Esophagus muscularis mucosa (tissue), 4 donors: ENCODE measurements around the gene AATK. TPM values are rescaled to one million over a fixed set of nuclear protein-coding genes. Genes with fewer than 3 reads are reported as not detected.

Source experiments
- DNase-seq: peaks from one replicate; pipeline ENCODE4 v3.0.0-alpha.2; 2017; ENCODE audit errors: extremely low spot score
- H3K27ac ChIP-seq, 4 donors: fragments of 200-600 bp; sonication (generic); replicated peaks in 1 of 4; 1 replicate in 3 of 4; 2 replicates in 1 of 4; pipeline ENCODE4 v1.5.1; 2016 to 2019; ENCODE audit warnings: mild to moderate bottlenecking in 1 of 4
- H3K27me3 ChIP-seq, 4 donors: fragments of 200-600 bp; sonication (generic); one replicate each; pipeline versions ENCODE4 v1.5.1 to v1.6.0; 2016 to 2019
- H3K36me3 ChIP-seq, 4 donors: fragments of 200-600 bp; sonication (generic); one replicate each; pipeline ENCODE4 v1.5.1; 2016 to 2019
- H3K4me1 ChIP-seq, 4 donors: fragments of 200-600 bp; sonication (generic); one replicate each; pipeline ENCODE4 v1.5.1; 2016 to 2019
- H3K4me3 ChIP-seq, 4 donors: fragments of 200-600 bp; sonication (generic); 1 replicate in 2 of 4; 2 replicates in 2 of 4; pipeline ENCODE4 v1.5.1; 2016 to 2019; ENCODE audit warnings: mild to moderate bottlenecking in 4 of 4, moderate library complexity in 1 of 4
- H3K9me3 ChIP-seq, 4 donors: fragments of 200-600 bp; sonication (generic); 1 replicate in 3 of 4; 2 replicates in 1 of 4; pipeline ENCODE4 v1.5.1; 2016 to 2019
- EP300 ChIP-seq: sonication (generic); formaldehyde crosslinking; IDR thresholded peaks from one replicate; pipeline ENCODE4 v1.6.1; 2017; ENCODE audit warnings: antibody characterized with exemption
- POLR2A ChIP-seq: fragments of 450-650 bp; IDR thresholded peaks from one replicate; pipeline ENCODE4 v1.6.1; 2017; ENCODE audit warnings: antibody characterized with exemption, moderate library complexity, mild to moderate bottlenecking, low read depth
- POLR2AphosphoS5 ChIP-seq, 2 donors: sonication (generic); formaldehyde crosslinking; IDR thresholded peaks; one replicate each; pipeline ENCODE4 v1.6.1; 2017; ENCODE audit warnings: antibody characterized with exemption in 2 of 2
- WGBS: methylation state at CpG from one replicate; pipeline ENCODE4 v1.1.5; 2018; 5-methylcytosine and 5-hydroxymethylcytosine counted together
- intact Hi-C: fragments of 100-400 bp; cut with DNase I; formaldehyde crosslinking; loops from one replicate; pipeline ENCODE4 v1.15.1; 2023
- total RNA-seq, 4 donors: library from RNA; depleted of rRNA; stranded (reverse); fragments of >200 nt; gene quantifications; one replicate each; pipeline versions ENCODE4 v1.1.0 to v1.2.1, GENCODE V29; 2016
- TF ChIP-seq, protein P1 (sequence below), 3 experiments: fragments of 200-600 bp in 2 of 3; fragments of 450-650 bp in 1 of 3; sonication (generic) in 2 of 3; IDR thresholded peaks; one replicate each; pipeline ENCODE4 v1.5.1; 2017 to 2019; ENCODE audit warnings: antibody characterized with exemption in 3 of 3, mild to moderate bottlenecking in 2 of 3, moderate library complexity in 1 of 3

The AATK gene
- total RNA-seq, 4 donors from 2014 or later: 13.7 to 24.6 (median 16.0) TPM

GRCh38 chr17:81163703-81164370, 2.2 kb downstream of the AATK start:
- Histone ChIP-seq H3K27ac (peak overlapping the region in 2 of 4 donors; percentile 63 to 70), H3K27me3 (peaks cover 0 to 18% (median 2%) of the 10 kb centered on the region in 4 donors), H3K4me3 (no peak overlapping the region), H3K4me1 (peaks cover 10 to 36% (median 31%) of the 10 kb centered on the region in 4 donors), H3K36me3 (no peaks in the 10 kb centered on the region), H3K9me3 (no peaks in the 10 kb centered on the region)
- no peak for DNase-seq
- 80% methylated on average over 10 of the region's 15 CpGs for WGBS
- TF ChIP-seq POLR2AphosphoS5 (IDR thresholded peaks at IDR 0.05): no peak
- intact Hi-C loops: no loop called here

DNA sequence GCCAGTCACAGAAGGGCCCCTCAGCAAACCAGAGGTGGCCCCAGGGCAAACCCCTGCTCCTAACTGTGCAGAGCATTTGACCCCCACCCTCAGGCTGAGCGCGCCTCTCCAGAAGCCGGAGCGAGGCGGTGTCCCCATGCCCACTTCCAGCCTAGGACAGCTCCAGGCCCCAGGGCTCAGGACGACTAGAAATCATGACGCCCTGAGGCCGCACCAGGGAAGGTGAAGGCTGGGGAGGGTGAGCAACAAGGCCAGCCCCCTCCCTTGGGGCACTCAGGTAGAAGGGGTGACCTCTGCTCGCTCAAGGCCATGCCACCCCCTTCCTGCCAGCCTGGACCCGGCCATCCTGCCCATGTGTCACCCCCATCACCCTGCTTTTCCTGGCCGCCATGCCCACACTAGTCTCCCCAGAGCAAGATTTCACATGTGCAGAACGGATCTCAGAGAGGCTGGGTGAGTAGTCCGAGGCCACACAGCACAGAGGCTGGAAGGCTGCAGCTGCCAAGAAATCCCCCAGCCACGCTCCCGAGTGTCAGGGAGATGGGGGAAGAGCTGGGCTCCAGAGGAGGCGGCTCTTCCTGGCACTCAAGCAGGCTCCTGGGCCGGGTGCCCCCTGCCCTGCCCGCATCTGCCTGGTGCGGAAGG, 2.8 kb downstream of the AATK start:
- peaks cover 10 to 36% (median 31%) of the 10 kb centered on the region in 4 donors for H3K4me1 ChIP-seq
- H3K9me3 ChIP-seq: no peaks in the 10 kb centered on the region
- H3K4me3 ChIP-seq: no peak overlapping the region
- 89% methylated on average over 8 of the region's 19 CpGs for WGBS
- intact Hi-C loops: no loop called here
- no peaks in the 10 kb centered on the region for H3K36me3 ChIP-seq
- peaks cover 0 to 18% (median 2%) of the 10 kb centered on the region in 4 donors for H3K27me3 ChIP-seq
- no peak overlapping the region for H3K27ac ChIP-seq
- DNase-seq: no peak
- TF ChIP-seq POLR2A (no peak), POLR2AphosphoS5 (IDR thresholded peaks at IDR 0.05) (no peak), EP300 (no peak)
- TF ChIP-seq, protein P1, sequence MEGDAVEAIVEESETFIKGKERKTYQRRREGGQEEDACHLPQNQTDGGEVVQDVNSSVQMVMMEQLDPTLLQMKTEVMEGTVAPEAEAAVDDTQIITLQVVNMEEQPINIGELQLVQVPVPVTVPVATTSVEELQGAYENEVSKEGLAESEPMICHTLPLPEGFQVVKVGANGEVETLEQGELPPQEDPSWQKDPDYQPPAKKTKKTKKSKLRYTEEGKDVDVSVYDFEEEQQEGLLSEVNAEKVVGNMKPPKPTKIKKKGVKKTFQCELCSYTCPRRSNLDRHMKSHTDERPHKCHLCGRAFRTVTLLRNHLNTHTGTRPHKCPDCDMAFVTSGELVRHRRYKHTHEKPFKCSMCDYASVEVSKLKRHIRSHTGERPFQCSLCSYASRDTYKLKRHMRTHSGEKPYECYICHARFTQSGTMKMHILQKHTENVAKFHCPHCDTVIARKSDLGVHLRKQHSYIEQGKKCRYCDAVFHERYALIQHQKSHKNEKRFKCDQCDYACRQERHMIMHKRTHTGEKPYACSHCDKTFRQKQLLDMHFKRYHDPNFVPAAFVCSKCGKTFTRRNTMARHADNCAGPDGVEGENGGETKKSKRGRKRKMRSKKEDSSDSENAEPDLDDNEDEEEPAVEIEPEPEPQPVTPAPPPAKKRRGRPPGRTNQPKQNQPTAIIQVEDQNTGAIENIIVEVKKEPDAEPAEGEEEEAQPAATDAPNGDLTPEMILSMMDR (IDR thresholded peaks at IDR 0.05): no peak

GRCh38 chr17:81162491-81162890, 3.5 kb downstream of the AATK start:
- DNase-seq: no peak
- Histone ChIP-seq H3K9me3 (no peaks in the 10 kb centered on the region), H3K36me3 (no peaks in the 10 kb centered on the region), H3K27ac (no peak overlapping the region), H3K27me3 (peaks cover 0 to 15% (median 2%) of the 10 kb centered on the region in 4 donors), H3K4me1 (peaks cover 10 to 36% (median 31%) of the 10 kb centered on the region in 4 donors), H3K4me3 (no peak overlapping the region)
- intact Hi-C loops: no loop called here
- TF ChIP-seq, protein P1 (IDR thresholded peaks at IDR 0.05): no peak
- no peak for TF ChIP-seq POLR2AphosphoS5 (IDR thresholded peaks at IDR 0.05)
- TF ChIP-seq POLR2A: no peak
- TF ChIP-seq EP300: no peak
- WGBS: 100% methylated on average over 1 of the region's 11 CpGs

DNA sequence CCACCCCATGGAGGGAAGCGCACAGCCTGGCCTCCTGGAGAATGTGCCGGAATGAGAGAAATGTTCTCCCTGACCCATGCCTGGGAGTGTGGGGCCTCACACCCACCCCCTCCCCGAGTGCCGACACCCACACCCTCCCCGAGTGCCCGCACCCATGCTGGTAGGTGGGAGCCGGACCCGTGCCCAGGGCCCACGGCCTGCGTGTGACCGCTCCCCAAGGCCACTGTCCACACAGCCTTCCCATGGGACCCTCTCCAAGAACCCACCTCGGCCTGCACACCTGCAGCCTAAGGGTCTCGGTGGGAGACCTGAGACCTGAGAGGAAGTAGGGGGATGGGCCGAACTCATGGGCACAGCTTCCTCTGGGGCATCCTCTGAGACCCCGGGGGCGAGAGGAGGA, 4.0 kb downstream of the AATK start:
- intact Hi-C loops: no loop called here
- Histone ChIP-seq H3K27ac (no peak overlapping the region), H3K27me3 (peaks cover 0 to 14% (median 2%) of the 10 kb centered on the region in 4 donors), H3K9me3 (no peaks in the 10 kb centered on the region), H3K4me3 (no peak overlapping the region), H3K36me3 (no peaks in the 10 kb centered on the region), H3K4me1 (peaks cover 10 to 36% (median 31%) of the 10 kb centered on the region in 4 donors)
- TF ChIP-seq EP300: no peak
- WGBS: 95% methylated on average over 13 of the region's 16 CpGs
- no peak for DNase-seq

DNA sequence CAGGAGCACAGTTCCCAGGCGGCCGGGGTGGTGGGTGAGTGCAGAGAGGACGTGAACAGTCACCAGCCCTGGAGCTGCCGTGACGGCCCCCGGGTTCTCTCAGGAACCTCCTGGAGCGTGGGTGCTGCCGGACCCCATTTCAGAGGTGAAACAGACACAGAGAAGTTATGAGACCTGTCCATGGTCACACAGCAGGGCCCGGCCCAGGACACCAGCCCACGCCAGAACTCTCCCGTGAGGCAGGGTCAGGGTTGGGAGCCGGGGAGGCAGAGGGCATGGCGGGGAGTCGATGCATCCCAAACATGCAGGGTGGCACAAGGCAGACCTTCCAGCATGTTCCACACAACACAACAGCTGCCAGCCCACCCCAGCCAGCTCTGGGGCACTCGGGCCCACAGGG, 4.5 kb downstream of the AATK start:
- Histone ChIP-seq H3K4me3 (no peak overlapping the region), H3K36me3 (no peaks in the 10 kb centered on the region), H3K27me3 (peaks cover 0 to 10% (median 2%) of the 10 kb centered on the region in 4 donors), H3K9me3 (no peaks in the 10 kb centered on the region), H3K4me1 (peaks cover 10 to 32% (median 27%) of the 10 kb centered on the region in 4 donors), H3K27ac (no peak overlapping the region)
- WGBS: 94% methylated on average over 9 of the region's 15 CpGs
- DNase-seq: no peak
- intact Hi-C loops: no loop called here
- TF ChIP-seq POLR2AphosphoS5 (IDR thresholded peaks at IDR 0.05): no peak
- no peak for TF ChIP-seq POLR2A
- TF ChIP-seq, protein P1 (IDR thresholded peaks at IDR 0.05): no peak
- TF ChIP-seq EP300: no peak
